ENCODE data around the gene PRKAG1. TPM values are rescaled to one million over a fixed set of nuclear protein-coding genes. Genes with fewer than 3 reads are reported as not detected.

PRKAG1 gene
- total and polyA plus RNA-seq, 8 donors, result 18.2 to 33.4 (median 26.3) TPM

GRCh38 chr12:49049566-49050224 is 31.1 kb upstream of the PRKAG1 start:
- FAIRE-seq, result no peak
- H3K36me3 ChIP-seq, result peaks cover 12 to 87% (median 57%) of the 10 kb centered on the region in 3 donors
- TF ChIP-seq CTCF (IDR thresholded peaks at IDR 0.05), result no peak
- no peak for ATAC-seq
- H3K27ac ChIP-seq, result no peak overlapping the region
- no peaks in the 10 kb centered on the region for H3K27me3 ChIP-seq
- H3K4me3 ChIP-seq, result no peak overlapping the region
- intact Hi-C loops (cut with DNase I), result no loop called here
- peaks cover 0 to under 1% (median under 1%) of the 10 kb centered on the region in 3 donors for H3K4me1 ChIP-seq
- no peak for DNase-seq
- H3K9me3 ChIP-seq, result no peaks in the 10 kb centered on the region
- WGBS, 2 donors, result 88 to 94% methylated on average over 20 of the region's 20 CpGs

DNA sequence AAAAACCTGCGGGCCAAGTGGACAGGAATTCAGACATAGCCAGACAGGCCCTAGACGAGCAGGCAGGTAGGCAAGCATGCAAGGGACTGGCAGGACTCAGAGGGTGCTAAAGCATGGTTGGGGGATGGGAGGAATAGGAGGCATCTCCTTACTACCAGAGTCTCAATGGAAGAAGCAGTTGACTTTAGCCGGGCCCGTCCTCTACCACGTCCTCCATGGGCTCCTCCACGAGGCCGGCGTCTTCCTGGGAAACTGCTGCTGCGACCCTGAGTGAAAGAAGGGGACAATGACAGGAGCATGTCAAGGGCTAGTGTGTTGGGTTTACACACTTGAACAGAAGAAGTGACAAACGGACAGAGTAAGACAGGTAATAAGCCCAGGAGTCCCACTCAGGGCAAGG is 30.4 kb upstream of the PRKAG1 start:
- intact Hi-C loops (cut with DNase I), result no loop called here
- FAIRE-seq, result no peak

DNA sequence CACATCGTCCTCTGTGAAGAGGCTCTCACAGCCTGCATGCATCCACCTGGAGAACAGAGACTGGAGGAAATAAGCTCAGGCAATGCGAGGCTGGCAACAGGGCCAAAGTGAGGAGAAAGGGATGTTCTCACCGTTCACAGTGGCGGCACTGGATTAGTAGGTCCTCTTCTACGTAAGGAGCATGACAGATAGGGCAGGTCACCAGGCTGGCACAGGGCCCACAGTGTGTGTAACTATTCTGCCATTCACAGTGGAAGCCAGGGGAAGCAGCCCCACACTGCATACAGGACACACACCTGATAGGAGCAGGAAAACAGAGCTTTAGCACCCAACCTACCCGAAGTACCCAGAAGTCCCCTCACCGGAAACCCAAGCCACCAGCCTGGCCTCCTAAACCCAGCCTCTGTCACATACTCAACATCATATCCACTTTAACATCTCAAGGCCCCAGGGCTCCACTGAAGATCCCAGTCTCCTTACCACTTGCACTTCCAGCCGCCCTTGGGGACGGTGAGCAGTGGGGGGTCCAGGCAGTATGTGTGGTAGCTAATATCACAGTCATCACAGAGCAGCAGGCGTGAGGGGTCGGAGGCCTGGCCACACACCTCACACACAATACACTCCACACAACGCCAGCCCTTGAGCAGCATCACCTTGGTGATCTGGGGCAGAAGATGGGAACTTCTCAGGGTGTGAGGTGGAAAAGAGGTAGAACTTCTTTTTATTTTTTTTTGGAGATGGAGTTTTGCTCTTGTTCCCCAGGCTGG is 27.7 kb upstream of the PRKAG1 start:
- Histone ChIP-seq H3K9me3 (no peaks in the 10 kb centered on the region), H3K4me1 (no peaks in the 10 kb centered on the region), H3K27me3 (no peaks in the 10 kb centered on the region), H3K36me3 (peaks cover 20 to 95% (median 77%) of the 10 kb centered on the region in 3 donors), H3K4me3 (no peak overlapping the region), H3K27ac (no peak overlapping the region)
- no peak for DNase-seq
- 90 to 96% methylated on average over 12 of the region's 12 CpGs for WGBS, 2 donors
- intact Hi-C loops (cut with DNase I), result no loop called here
- ATAC-seq, result no peak
- no peak for FAIRE-seq
- no peak for TF ChIP-seq CTCF (IDR thresholded peaks at IDR 0.05)

More for the DNA sequence above, 30.4 kb upstream of the PRKAG1 start:
- Histone ChIP-seq H3K36me3 (peaks cover 15 to 94% (median 62%) of the 10 kb centered on the region in 3 donors), H3K27me3 (no peaks in the 10 kb centered on the region), H3K9me3 (no peaks in the 10 kb centered on the region), H3K4me1 (no peaks in the 10 kb centered on the region), H3K4me3 (no peak overlapping the region), H3K27ac (no peak overlapping the region)
- ATAC-seq (no peak), DNase-seq (no peak)
- no peak for TF ChIP-seq CTCF (IDR thresholded peaks at IDR 0.05)
- WGBS, 2 donors, result 89 to 94% methylated on average over 10 of the region's 10 CpGs

DNA sequence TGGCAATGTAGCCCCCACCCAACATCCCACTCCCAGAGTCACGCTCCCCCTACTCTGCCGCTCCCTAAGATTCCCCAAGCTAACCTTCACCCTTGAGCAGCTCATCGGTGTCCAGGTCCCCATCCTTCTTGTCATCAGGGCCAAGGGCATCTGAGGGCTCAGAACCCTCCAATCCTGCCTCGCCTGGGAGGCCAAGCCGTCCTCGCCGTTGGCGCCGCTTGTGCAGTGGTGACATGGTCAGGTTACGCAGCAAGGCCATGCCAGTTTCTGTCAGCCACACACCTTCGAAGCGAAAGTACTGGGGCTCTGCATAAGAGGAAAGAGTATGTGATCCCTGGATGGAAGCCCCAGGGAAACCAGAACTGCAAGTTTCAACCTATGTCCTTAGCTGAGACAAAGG is 26.1 kb upstream of the PRKAG1 start:
- Histone ChIP-seq H3K36me3 (peaks cover 14 to 85% (median 75%) of the 10 kb centered on the region in 3 donors), H3K27ac (no peak overlapping the region), H3K9me3 (no peaks in the 10 kb centered on the region), H3K4me1 (no peaks in the 10 kb centered on the region), H3K27me3 (no peaks in the 10 kb centered on the region), H3K4me3 (no peak overlapping the region)
- DNase-seq (no peak), ATAC-seq (no peak), FAIRE-seq (no peak)
- no peak for TF ChIP-seq CTCF (IDR thresholded peaks at IDR 0.05)
- intact Hi-C loops (cut with DNase I), result no loop called here
- 94 to 97% methylated on average over 12 of the region's 12 CpGs for WGBS, 2 donors

GRCh38 chr12:49043856-49044258 is 25.3 kb upstream of the PRKAG1 start:
- TF ChIP-seq CTCF (IDR thresholded peaks at IDR 0.05), result peak in 3 of 4 donors; percentile 34 to 56 (median 46)
- intact Hi-C loops (cut with DNase I), result no loop called here
- Histone ChIP-seq H3K9me3 (no peaks in the 10 kb centered on the region), H3K4me1 (no peaks in the 10 kb centered on the region), H3K27ac (no peak overlapping the region), H3K4me3 (no peak overlapping the region), H3K36me3 (peaks cover 18 to 88% (median 73%) of the 10 kb centered on the region in 3 donors), H3K27me3 (no peaks in the 10 kb centered on the region)
- 63 to 64% methylated on average over 11 of the region's 11 CpGs for WGBS, 2 donors
- ATAC-seq (peak in 3 of 4 donors; percentile 56 to 71 (median 62)), DNase-seq (peak in 3 of 6 donors; percentile 53 to 87 (median 68)), FAIRE-seq (no peak)

Data from pancreas (tissue), 10 donors.